RWPE2 (cell line): Measurements from ENCODE around the gene ABHD17C.

Source experiments
- ATAC-seq: fragments of 200-7000 bp; cut with Tn5 transposase; 3 replicates; pipeline ENCODE4 v1.9.1; 2021; ENCODE audit warnings: low read depth
- DNase-seq: peaks from one replicate; pipeline ENCODE4 v3.0.0-alpha.2; 2020; ENCODE audit warnings: low spot score
- H3K27ac ChIP-seq: fragments of 450-650 bp; 2 replicates; pipeline ENCODE4 v1.5.1; 2017; ENCODE audit warnings: mild to moderate bottlenecking; ENCODE audit not compliant: poor library complexity, severe bottlenecking
- H3K27me3 ChIP-seq: fragments of 250-450 bp; sonication (Bioruptor Pico); 2 replicates; pipeline ENCODE4 v1.5.1; 2021; ENCODE audit warnings: mild to moderate bottlenecking, moderate library complexity; ENCODE audit not compliant: insufficient read depth, poor library complexity, severe bottlenecking
- H3K36me3 ChIP-seq: fragments of 250-450 bp; sonication (Bioruptor Pico); 2 replicates; pipeline ENCODE4 v1.5.1; 2020; ENCODE audit warnings: low read depth, mild to moderate bottlenecking, moderate library complexity
- H3K4me1 ChIP-seq: fragments of 250-450 bp; sonication (Bioruptor Pico); 2 replicates; pipeline ENCODE4 v1.5.1; 2021; ENCODE audit warnings: mild to moderate bottlenecking, moderate library complexity; ENCODE audit not compliant: insufficient read depth, poor library complexity, severe bottlenecking
- H3K4me3 ChIP-seq: fragments of 250-450 bp; sonication (Bioruptor Pico); 2 replicates; pipeline ENCODE4 v1.5.1; 2021; ENCODE audit warnings: mild to moderate bottlenecking, moderate library complexity; ENCODE audit not compliant: severe bottlenecking
- H3K9me3 ChIP-seq: fragments of 250-450 bp; sonication (Bioruptor Pico); 2 replicates; pipeline ENCODE4 v1.5.1; 2021; ENCODE audit warnings: mild to moderate bottlenecking, moderate library complexity; ENCODE audit not compliant: severe bottlenecking
- CTCF ChIP-seq: fragments of 450-650 bp; IDR thresholded peaks from one replicate; pipeline ENCODE4 v1.5.1; 2017; ENCODE audit warnings: mild to moderate bottlenecking, moderate library complexity; ENCODE audit not compliant: poor library complexity, severe bottlenecking

ABHD17C gene

GRCh38 chr15:80694611-80695098, 455 bp upstream of the ABHD17C start:
- DNase-seq: no peak
- no peak for TF ChIP-seq CTCF
- peaks cover 19% of the 10 kb centered on the region for H3K36me3 ChIP-seq
- H3K4me1 ChIP-seq: peaks cover 24% of the 10 kb centered on the region
- peak overlapping the region; percentile 69 for H3K27ac ChIP-seq
- H3K4me3 ChIP-seq: peak overlapping the region; percentile 91
- no peaks in the 10 kb centered on the region for H3K27me3 ChIP-seq
- ATAC-seq: peak; percentile 30
- no peaks in the 10 kb centered on the region for H3K9me3 ChIP-seq

GRCh38 chr15:80695911-80696661, 976 bp downstream of the ABHD17C start:
- Histone ChIP-seq H3K4me3 (peak overlapping the region; percentile 91), H3K27ac (peak overlapping the region; percentile 69), H3K9me3 (no peaks in the 10 kb centered on the region), H3K27me3 (no peaks in the 10 kb centered on the region), H3K36me3 (peaks cover 22% of the 10 kb centered on the region), H3K4me1 (peaks cover 30% of the 10 kb centered on the region)
- DNase-seq (no peak), ATAC-seq (peak; percentile 66)
- peak; percentile 64 for TF ChIP-seq CTCF

GRCh38 chr15:80697075-80697685, 2.1 kb downstream of the ABHD17C start:
- no peak for DNase-seq
- Histone ChIP-seq H3K4me1 (peaks cover 30% of the 10 kb centered on the region), H3K36me3 (peaks cover 23% of the 10 kb centered on the region), H3K4me3 (peak overlapping the region; percentile 91), H3K9me3 (no peaks in the 10 kb centered on the region), H3K27me3 (no peaks in the 10 kb centered on the region), H3K27ac (peak overlapping the region; percentile 69)
- TF ChIP-seq CTCF: no peak
- ATAC-seq: no peak

GRCh38 chr15:80698676-80699075, 3.6 kb downstream of the ABHD17C start:
- Histone ChIP-seq H3K4me1 (peaks cover 30% of the 10 kb centered on the region), H3K27me3 (no peaks in the 10 kb centered on the region), H3K27ac (no peak overlapping the region), H3K4me3 (no peak overlapping the region), H3K36me3 (peaks cover 26% of the 10 kb centered on the region), H3K9me3 (no peaks in the 10 kb centered on the region)
- DNase-seq (no peak), ATAC-seq (no peak)
- no peak for TF ChIP-seq CTCF
